Measurements from ENCODE around the gene PERCC1.

PERCC1 gene

DNA sequence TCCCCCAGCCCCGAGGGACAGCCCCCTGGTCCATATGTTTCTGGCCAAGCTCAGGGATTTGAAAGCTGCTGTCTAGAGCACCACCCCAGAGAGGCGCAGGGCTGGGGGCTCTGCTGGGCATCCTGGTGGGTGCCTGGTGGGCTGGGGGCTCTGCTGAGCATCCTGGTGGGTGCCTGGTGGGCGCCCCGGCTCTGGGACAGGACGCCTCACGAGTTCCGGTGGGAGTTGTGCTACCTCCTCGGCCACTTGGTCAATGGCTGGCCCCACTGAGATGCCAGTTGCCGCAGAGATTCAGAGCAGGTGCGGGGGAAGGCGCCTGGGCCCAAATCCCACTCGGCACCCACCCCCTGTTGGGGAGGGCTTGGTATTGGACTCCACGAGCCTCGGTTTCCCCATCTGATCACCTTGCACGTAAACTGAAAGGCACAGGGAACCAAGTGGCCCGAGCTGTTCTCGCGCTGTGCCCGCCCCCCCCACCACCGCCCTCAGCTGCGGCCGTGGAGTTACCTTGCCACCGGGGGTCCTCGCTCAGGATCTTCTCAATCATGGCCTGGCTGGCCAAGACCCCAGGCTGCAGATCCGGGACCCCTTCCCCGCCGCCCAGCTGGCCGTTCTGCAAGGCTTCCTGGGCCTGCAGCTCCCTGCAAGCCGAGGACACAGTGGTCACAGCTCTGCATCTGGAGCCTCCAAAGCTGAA is 29.7 kb upstream of the PERCC1 start:
- no peaks in the 10 kb centered on the region for H3K27me3 Mint-ChIP-seq
- DNase-seq (no peak), ATAC-seq (no peak)
- H3K4me1 Mint-ChIP-seq: peaks cover 7% of the 10 kb centered on the region
- H3K9me3 Mint-ChIP-seq: no peaks in the 10 kb centered on the region
- no peak overlapping the region for H3K4me3 Mint-ChIP-seq
- H3K27ac Mint-ChIP-seq: no peak overlapping the region

DNA sequence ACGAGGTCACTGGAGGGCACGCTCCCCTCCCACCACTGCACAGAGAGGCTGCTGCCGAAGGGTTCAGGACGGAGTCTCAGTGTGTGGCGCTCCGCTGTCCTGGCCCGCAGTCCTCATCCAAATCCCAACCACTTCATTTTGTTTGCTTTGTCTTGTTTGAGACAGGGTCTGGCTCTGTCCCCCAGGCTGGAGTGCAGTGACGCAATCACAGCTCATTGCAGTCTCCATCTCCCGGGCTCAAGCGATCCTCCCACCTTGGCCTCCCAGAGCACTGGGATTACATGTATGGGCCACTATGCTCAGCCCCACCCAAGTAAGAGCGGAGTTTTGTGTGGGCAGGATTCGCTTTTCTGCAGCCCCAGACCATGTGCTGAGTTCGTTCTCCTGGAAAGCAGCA is 29.1 kb upstream of the PERCC1 start:
- Mint-ChIP-seq H3K27ac (no peak overlapping the region), H3K27me3 (no peaks in the 10 kb centered on the region), H3K9me3 (no peaks in the 10 kb centered on the region), H3K4me3 (no peak overlapping the region), H3K4me1 (peaks cover 9% of the 10 kb centered on the region)
- DNase-seq: no peak
- no peak for ATAC-seq

DNA sequence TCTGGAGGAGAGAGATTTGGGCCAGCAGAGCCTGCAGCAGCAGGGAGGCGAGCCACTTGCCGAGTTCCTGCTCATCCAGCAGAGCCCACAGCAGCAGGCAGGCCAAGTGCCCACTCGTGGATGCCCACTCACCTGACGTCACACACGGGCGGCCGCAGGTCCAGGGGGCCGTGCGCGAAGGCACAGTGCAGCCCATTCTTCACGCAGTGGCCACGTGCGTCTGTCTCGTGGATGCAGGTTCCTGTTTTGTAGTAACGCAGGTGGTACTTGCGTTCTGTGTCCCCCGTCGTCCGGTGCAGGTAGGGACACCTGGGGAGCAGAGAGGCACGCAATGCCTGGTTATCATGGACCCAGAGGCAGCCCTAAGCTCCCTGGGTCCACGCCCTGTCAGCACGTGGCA is 27.8 kb upstream of the PERCC1 start:
- no peak overlapping the region for H3K4me3 Mint-ChIP-seq
- H3K9me3 Mint-ChIP-seq: no peaks in the 10 kb centered on the region
- H3K27me3 Mint-ChIP-seq: no peaks in the 10 kb centered on the region
- DNase-seq (no peak), ATAC-seq (no peak)
- peaks cover 22% of the 10 kb centered on the region for H3K4me1 Mint-ChIP-seq
- peak overlapping the region in 1 of 2 donors; percentile 54 for H3K27ac Mint-ChIP-seq

GRCh38 chr16:1403733-1404132 is 27.1 kb upstream of the PERCC1 start:
- DNase-seq: no peak
- H3K27ac Mint-ChIP-seq: no peak overlapping the region
- H3K4me1 Mint-ChIP-seq: peaks cover 29% of the 10 kb centered on the region
- H3K4me3 Mint-ChIP-seq: no peak overlapping the region
- H3K9me3 Mint-ChIP-seq: no peaks in the 10 kb centered on the region
- no peak for ATAC-seq
- no peaks in the 10 kb centered on the region for H3K27me3 Mint-ChIP-seq

DNA sequence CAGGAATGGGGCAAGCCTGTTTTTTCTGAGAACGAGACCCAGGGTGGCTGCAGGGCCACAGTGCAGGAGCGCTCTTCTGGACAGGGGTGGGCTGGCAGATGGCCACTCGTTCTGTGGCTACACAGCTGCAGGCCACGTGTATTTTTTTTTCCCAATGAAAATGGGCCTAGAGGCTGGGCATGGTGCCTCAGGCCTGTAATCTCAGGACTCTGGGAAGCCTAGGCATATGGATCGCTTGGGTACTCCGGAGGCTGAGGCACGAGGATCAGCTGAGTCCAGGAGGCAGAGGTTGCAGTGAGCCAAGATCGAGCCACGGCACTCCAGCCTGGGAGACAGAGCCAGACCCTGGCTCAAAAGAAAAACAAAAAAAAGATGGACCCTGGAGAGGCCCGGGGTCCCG is 23.1 kb upstream of the PERCC1 start:
- H3K4me1 Mint-ChIP-seq: peaks cover 40% of the 10 kb centered on the region
- peak overlapping the region in 1 of 2 donors; percentile 19 for H3K27ac Mint-ChIP-seq

DNA sequence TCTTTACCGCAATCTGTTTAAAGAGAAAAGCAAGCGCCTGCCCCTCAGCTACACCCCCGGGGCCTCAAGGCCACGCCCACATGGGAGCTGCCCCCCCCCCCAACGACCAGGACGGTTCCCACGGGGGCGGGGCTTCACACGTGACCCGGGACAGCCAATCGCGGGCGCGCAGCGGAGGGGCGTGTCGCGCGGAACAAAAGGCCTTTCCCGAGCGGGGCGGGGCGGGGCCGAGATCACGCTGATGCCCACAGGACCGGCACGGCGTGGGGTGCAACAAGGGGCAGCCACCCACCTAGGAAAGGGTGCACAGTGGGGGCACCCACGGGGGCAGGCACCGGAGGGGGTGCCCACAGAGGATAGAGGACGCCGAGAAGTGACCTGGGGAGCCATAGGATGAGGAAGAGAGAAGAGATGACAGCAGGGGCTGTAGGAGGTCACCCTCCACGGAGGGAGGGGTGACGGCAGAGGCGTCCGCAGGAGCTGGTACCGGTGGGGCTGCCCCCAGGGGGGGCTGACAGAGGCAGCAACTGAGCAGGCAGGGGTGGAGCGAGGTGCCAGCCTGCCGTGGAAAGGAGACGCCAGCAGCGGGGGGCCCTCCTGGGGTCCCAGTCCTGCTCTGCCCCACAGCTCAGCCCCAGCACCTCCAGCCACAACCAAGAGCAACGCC is 22.6 kb upstream of the PERCC1 start:
- DNase-seq (peak; percentile 90), ATAC-seq (peak; percentile 90)
- Mint-ChIP-seq H3K27ac (peak overlapping the region in 1 of 2 donors; percentile 86), H3K27me3 (no peaks in the 10 kb centered on the region), H3K4me3 (peak overlapping the region; percentile 86 to 95), H3K9me3 (no peaks in the 10 kb centered on the region), H3K4me1 (peaks cover 40% of the 10 kb centered on the region)

More for the DNA sequence above, 23.1 kb upstream of the PERCC1 start:
- ATAC-seq: no peak
- no peaks in the 10 kb centered on the region for H3K27me3 Mint-ChIP-seq
- H3K4me3 Mint-ChIP-seq: peak overlapping the region; percentile 86 to 95
- no peaks in the 10 kb centered on the region for H3K9me3 Mint-ChIP-seq
- no peak for DNase-seq

DNA sequence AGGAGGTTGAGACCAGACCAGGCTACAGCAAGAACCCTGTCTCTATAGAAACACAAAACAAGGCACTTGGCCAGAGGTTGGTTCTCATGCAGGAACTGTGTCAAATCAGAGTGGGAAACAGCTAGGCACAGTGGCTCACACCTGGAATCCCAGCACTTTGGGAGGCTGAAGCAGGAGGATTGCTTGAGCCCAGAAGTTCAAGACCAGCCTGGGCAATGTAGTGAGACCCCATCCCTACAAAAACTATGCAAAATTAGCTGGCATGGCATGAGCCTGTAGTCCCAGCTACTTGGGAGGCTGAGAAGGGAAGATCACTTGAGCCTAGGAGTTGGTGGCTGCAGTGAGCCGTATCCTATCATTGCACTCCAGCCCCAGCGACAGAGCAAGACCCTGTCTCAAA is 18.0 kb upstream of the PERCC1 start:
- no peaks in the 10 kb centered on the region for H3K27me3 Mint-ChIP-seq
- no peak overlapping the region for H3K27ac Mint-ChIP-seq
- H3K4me1 Mint-ChIP-seq: peaks cover 36% of the 10 kb centered on the region
- H3K9me3 Mint-ChIP-seq: no peaks in the 10 kb centered on the region
- DNase-seq: no peak
- H3K4me3 Mint-ChIP-seq: peak overlapping the region in 1 of 2 donors; percentile 39
- ATAC-seq: no peak

- H3K4me3 Mint-ChIP-seq: peak overlapping the region; percentile 89 to 92
- peak overlapping the region; percentile 88 to 97 for H3K27ac Mint-ChIP-seq
- ATAC-seq: peak; percentile 87
- peak; percentile 83 to 84 for DNase-seq
- H3K27me3 Mint-ChIP-seq: no peaks in the 10 kb centered on the region
- no peaks in the 10 kb centered on the region for H3K9me3 Mint-ChIP-seq
- H3K4me1 Mint-ChIP-seq: peaks cover 36% of the 10 kb centered on the region
Measured at GRCh38 chr16:1413684-1414531, 17.0 kb upstream of the PERCC1 start.

DNA sequence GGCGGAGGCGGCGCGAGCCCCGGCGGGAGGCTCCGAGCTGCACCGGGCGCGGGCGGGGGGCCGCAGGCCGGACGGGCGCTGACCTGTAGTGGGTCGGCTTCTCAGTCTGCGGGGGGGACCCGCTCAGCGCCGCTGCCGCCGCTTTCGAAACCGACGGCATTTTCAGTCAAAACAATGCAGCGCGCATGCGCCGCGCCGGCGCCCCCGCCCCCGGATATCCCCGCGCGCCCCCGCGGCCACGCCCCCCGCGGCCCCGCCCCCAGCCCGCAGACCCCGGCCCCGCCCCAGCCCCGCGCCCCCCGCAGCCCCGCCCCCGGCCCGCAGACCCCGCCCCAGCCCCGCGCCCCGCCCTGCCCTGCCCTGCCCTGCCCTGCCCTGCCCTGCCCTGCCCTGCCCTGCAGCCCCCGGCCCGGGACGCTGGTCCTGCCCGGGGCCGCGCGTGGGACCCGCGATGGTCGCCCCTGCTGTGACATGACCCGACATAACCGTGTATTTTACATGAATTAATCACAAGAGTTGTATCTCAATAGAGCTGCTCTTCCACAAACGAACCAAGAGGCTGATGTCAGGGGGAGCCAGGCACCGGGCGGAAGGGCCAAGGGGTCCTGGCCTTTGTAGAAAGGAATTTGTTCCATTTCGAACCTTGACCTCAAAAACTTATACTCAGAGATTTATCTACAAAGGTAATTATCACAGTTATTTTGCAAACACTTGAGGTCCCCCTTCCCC is 16.2 kb upstream of the PERCC1 start, which contains the start of gene UNKL:
Gene UNKL, minus strand, starts transcription at position 173 of the 729 bp plus-strand sequence. Its CDS starts 13 bp downstream, at position 160.
- Mint-ChIP-seq H3K4me1 (peaks cover 38% of the 10 kb centered on the region), H3K27ac (peak within 1 kb of the TSS; percentile 88 to 97), H3K9me3 (no peaks in the 10 kb centered on the region), H3K4me3 (peak within 1 kb of the TSS; percentile 89 to 92), H3K27me3 (no peaks in the 10 kb centered on the region)
- ATAC-seq (peak; percentile 73), DNase-seq (peak; percentile 80 to 81)

DNA sequence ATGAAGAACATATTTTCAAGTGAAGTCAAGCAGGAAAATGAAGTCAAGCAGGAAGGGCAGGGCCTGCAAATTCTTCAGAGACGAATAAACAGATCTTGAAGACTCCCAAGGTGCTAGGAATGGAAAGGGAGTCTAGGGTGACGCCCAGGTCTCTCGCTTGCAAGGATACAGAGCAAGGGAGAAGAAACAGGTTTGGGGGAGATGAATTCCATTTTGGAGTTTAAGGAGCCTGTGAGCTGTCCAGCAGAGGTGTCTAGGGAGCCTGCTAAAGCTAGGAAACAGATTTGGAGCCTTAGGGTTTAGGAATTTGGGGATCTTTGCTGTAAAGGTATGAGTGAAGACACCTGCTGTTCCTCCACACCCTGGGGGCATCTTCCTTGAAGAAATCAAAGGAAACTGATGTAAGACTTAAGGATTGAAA is 14.3 kb upstream of the PERCC1 start:
- Mint-ChIP-seq H3K27me3 (no peaks in the 10 kb centered on the region), H3K27ac (no peak overlapping the region), H3K4me3 (no peak overlapping the region), H3K4me1 (peaks cover 54% of the 10 kb centered on the region), H3K9me3 (no peaks in the 10 kb centered on the region)
- ATAC-seq: no peak
- DNase-seq: no peak

GRCh38 chr16:1420111-1420539 is 10.8 kb upstream of the PERCC1 start:
- no peak for ATAC-seq

GRCh38 chr16:1422076-1422475 is 8.8 kb upstream of the PERCC1 start:
- H3K27ac Mint-ChIP-seq: peak overlapping the region; percentile 97 to 100
- H3K27me3 Mint-ChIP-seq: no peaks in the 10 kb centered on the region
- no peak for DNase-seq
- H3K4me1 Mint-ChIP-seq: peaks cover 57% of the 10 kb centered on the region
- peak overlapping the region in 1 of 2 donors; percentile 91 for H3K4me3 Mint-ChIP-seq
- no peaks in the 10 kb centered on the region for H3K9me3 Mint-ChIP-seq
- ATAC-seq: no peak

More at GRCh38 chr16:1420111-1420539, 10.8 kb upstream of the PERCC1 start:
- Mint-ChIP-seq H3K27ac (peak overlapping the region in 1 of 2 donors; percentile 100), H3K4me1 (peaks cover 65% of the 10 kb centered on the region), H3K9me3 (no peaks in the 10 kb centered on the region), H3K4me3 (peak overlapping the region; percentile 91 to 97), H3K27me3 (no peaks in the 10 kb centered on the region)
- no peak for DNase-seq

- DNase-seq (no peak), ATAC-seq (no peak)
- H3K4me1 Mint-ChIP-seq: peaks cover 42% of the 10 kb centered on the region
- H3K27ac Mint-ChIP-seq: no peak overlapping the region
- H3K4me3 Mint-ChIP-seq: no peak overlapping the region
- no peaks in the 10 kb centered on the region for H3K9me3 Mint-ChIP-seq
- H3K27me3 Mint-ChIP-seq: no peaks in the 10 kb centered on the region
Measured at GRCh38 chr16:1424028-1424427, 6.8 kb upstream of the PERCC1 start.

GRCh38 chr16:1425616-1426370 is 5.1 kb upstream of the PERCC1 start:
- Mint-ChIP-seq H3K9me3 (no peaks in the 10 kb centered on the region), H3K4me1 (peaks cover 41% of the 10 kb centered on the region), H3K4me3 (no peak overlapping the region), H3K27ac (peak overlapping the region in 1 of 2 donors; percentile 72), H3K27me3 (peaks cover 8% of the 10 kb centered on the region)
- no peak for DNase-seq
- ATAC-seq: no peak
